GM12873 (cell line): Measurements from ENCODE around the gene DYNLT3.

Experiments
- CTCF ChIP-seq: IDR thresholded peaks from 2 replicates; pipeline ENCODE4 v1.5.1; 2012; ENCODE audit warnings: low read depth, mild to moderate bottlenecking, moderate library complexity, low read length, control low read depth; ENCODE audit not compliant: insufficient read depth; ENCODE audit errors: missing control alignments

The DYNLT3 gene

GRCh38 chrX:37862851-37863250, 15.5 kb upstream of the DYNLT3 start:
- TF ChIP-seq CTCF, result no peak

GRCh38 chrX:37860721-37861120, 13.3 kb upstream of the DYNLT3 start:
- TF ChIP-seq CTCF, result no peak

- no peak for TF ChIP-seq CTCF
Measured at GRCh38 chrX:37854748-37855147, 7.4 kb upstream of the DYNLT3 start.

GRCh38 chrX:37854148-37854547, 6.8 kb upstream of the DYNLT3 start:
- no peak for TF ChIP-seq CTCF

GRCh38 chrX:37847733-37848197, 394 bp upstream of the DYNLT3 start:
- no peak for TF ChIP-seq CTCF

GRCh38 chrX:37846558-37846933, 825 bp downstream of the DYNLT3 start:
- TF ChIP-seq CTCF, result no peak

- no peak for TF ChIP-seq CTCF
Measured at GRCh38 chrX:37846141-37846540, 1.2 kb downstream of the DYNLT3 start.
